Fibroblast of pulmonary artery (primary cell): ENCODE results near the gene CIB2.

Experiments
- DNase-seq: peaks from one replicate; pipeline ENCODE4 v3.0.0-alpha.2; 2010; ENCODE audit warnings: low read depth
- H3K4me3 ChIP-seq: replicated peaks from 2 replicates; pipeline ENCODE4 v1.5.1; 2011; ENCODE audit warnings: low read depth, mild to moderate bottlenecking, control low read depth, low read length, moderate library complexity
- TF ChIP-seq, protein P1 (sequence below): IDR thresholded peaks from 2 replicates; pipeline ENCODE4 v1.5.1; 2011; ENCODE audit warnings: mild to moderate bottlenecking, control low read depth, low read length, inconsistent platforms; ENCODE audit errors: missing control alignments

Gene CIB2

DNA sequence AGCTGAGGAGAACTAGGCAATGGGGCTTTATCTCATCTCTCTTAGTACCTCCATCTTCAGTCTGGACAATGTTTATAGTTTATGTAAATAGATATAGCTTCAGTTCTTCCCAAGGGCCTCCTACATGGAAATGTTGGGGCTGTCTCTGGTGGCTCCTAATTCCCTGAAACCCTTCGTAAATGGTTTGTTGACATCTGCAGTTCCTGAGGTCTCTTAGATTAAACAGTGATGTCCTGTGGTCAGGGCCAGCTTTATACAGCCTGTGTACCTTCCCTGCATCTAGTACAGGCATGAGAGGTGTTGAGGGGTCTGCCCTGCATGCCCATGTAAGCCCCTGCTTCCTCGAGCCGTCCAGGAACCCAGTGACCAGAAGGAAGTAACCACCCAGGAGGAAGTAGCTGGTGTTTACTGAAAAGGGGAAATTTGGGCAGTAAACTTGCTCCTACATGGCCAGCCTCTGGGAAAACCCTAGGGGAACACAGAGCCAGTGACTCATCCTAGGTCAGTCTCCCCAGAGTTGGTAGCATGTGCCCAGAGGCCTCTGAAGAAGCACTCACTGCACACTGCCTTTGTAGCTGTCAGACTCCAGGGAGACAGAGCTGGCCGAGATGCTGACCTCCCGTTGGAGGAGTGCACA lies 49.0 kb downstream of the CIB2 start:
- H3K4me3 ChIP-seq = no peak overlapping the region
- TF ChIP-seq, protein P1, sequence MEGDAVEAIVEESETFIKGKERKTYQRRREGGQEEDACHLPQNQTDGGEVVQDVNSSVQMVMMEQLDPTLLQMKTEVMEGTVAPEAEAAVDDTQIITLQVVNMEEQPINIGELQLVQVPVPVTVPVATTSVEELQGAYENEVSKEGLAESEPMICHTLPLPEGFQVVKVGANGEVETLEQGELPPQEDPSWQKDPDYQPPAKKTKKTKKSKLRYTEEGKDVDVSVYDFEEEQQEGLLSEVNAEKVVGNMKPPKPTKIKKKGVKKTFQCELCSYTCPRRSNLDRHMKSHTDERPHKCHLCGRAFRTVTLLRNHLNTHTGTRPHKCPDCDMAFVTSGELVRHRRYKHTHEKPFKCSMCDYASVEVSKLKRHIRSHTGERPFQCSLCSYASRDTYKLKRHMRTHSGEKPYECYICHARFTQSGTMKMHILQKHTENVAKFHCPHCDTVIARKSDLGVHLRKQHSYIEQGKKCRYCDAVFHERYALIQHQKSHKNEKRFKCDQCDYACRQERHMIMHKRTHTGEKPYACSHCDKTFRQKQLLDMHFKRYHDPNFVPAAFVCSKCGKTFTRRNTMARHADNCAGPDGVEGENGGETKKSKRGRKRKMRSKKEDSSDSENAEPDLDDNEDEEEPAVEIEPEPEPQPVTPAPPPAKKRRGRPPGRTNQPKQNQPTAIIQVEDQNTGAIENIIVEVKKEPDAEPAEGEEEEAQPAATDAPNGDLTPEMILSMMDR = no peak
- no peak for DNase-seq

- no peak for DNase-seq
- TF ChIP-seq, protein P1 = no peak
- H3K4me3 ChIP-seq = no peak overlapping the region
Measured at GRCh38 chr15:78080088-78080460, 51.2 kb downstream of the CIB2 start.

- TF ChIP-seq, protein P1 = no peak
- DNase-seq = no peak
- no peak overlapping the region for H3K4me3 ChIP-seq
Measured at GRCh38 chr15:78079298-78080087, 51.8 kb downstream of the CIB2 start.

DNA sequence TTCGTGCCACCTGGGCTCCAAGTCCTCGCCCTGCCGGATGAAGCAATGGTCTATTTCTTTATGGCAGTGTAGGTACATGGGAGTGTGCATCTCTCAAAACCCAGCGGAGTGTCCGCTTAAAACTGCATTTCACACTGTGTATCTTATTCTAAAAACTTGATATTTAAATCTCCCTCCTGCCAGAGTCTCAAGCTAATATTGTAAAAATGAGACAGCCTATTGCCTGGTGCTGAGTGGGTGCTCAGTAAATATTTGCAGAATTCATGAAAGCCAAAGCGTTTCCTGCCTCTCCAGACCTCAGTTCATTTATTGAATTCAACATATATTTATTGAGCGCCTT lies 53.4 kb downstream of the CIB2 start:
- H3K4me3 ChIP-seq = peak overlapping the region; percentile 56
- TF ChIP-seq, protein P1 = no peak
- no peak for DNase-seq

DNA sequence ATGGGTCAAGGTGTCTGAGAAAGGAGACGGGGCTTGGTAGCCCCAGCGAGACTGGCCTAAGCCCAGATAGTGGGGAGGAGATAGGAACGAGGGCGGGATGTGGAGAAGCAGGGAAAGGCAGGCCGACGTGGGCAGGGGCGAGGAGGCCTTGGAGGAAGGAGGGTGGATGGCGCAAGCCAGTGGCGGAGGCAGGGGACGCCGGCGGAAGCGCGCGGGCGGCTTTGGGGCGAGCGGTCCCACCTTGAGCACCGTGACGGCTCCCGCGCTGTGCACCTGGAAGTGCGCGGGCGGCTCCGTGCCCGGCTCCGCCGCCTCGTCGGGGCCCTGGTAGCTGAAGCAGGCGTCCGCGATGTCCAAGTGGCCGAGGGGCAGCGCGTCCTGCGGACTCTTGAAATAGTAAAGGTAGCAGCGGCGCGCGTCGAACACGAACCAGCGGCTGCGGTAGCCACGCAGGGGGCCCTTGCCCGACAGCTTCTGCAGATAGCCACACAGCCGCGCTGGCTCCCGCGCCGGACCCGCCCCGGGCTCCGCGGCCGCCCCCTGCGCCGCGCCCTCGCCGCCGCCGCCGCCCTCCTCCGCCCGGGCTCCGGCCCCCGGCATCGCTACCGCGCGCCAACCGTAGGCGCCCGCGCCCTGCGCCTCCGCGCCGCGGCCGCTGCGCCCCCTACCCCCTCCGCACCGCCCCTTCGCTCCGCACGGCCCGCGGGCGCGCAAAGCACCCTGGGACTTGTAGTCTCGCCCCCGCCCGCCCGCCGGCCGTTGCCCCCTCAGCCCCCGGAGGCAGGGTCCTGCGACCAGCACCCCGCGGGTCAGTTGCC lies 54.0 kb downstream of the CIB2 start, which contains the start of gene TBC1D2B:
TSS of gene TBC1D2B (minus strand) at position 659 of the 818 bp plus-strand sequence. CDS start at position 600, 59 bp downstream.
- TF ChIP-seq, protein P1 = no peak
- peak within 1 kb of the TSS; percentile 73 for H3K4me3 ChIP-seq
- DNase-seq = peak; percentile 60

- peak overlapping the region; percentile 73 for H3K4me3 ChIP-seq
- TF ChIP-seq, protein P1 = peak; percentile 19
- no peak for DNase-seq
Measured at GRCh38 chr15:78076231-78077052, 54.8 kb downstream of the CIB2 start.
